Activated CD4-positive, alpha-beta T cell treated with anti-CD3 and anti-CD28 coated beads, Interleukin-2, amount 50 U/mL, for 48 hours (primary cell): ENCODE results near the gene OR7C2.
"Not testable (repeated sequence)": the region's sequence is repeated elsewhere in the genome, so short reads cannot be mapped to it uniquely, and the experiment has no call there.

ENCODE experiments used
- DNase-seq, 2 experiments: peaks; one replicate each; pipeline ENCODE4 v3.0.0-alpha.2; 2020

Gene OR7C2

DNA sequence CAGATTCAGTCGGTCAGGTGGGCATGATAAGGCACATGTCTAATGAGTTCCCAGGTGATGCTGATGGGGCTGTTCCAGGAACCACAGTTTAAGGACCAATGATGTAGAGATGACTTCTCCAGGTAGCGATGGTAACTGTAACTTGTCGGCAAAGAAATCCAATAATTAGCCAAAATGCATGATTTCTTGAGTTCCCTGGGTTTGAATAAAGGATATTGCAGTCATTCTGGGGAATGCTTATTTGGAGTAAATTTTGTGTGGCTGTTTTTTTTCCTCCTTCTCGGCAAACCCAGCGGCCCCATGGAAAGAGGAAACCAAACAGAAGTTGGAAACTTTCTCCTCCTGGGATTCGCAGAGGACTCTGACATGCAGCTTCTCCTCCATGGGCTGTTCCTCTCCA lies at the start of gene OR7C2:
OR7C2 (plus strand) TSS at position 301 of the 400 bp plus-strand sequence; CDS start at position 301, 0 bp downstream.
- no peak for DNase-seq

DNA sequence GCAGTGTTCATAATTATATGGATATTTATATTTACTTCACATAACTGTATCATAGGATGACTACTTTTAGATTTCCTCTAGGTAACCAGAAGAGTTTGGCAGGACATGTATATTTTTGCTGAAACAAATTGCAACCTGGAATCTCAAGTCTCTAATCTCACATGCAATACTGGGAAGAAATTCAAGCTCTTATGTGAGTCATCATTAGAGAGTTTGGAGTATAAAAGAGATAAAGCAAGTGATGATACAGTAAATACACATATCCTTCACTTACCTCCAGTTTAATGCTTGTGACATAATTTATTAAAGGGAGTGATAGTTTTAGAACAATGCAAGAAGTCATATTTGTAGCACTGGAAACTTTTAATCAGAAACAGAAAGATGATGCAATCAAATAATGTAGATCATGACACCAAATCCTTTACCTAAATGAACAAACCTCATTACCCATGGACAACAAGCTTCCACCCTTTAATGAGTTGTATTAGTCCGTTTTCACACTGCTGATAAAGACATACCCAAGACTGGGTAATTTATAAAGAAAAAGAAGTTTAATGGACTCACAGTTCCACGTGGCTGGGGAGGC lies 39.5 kb upstream of the OR7C2 start:
- no peak for DNase-seq

DNA sequence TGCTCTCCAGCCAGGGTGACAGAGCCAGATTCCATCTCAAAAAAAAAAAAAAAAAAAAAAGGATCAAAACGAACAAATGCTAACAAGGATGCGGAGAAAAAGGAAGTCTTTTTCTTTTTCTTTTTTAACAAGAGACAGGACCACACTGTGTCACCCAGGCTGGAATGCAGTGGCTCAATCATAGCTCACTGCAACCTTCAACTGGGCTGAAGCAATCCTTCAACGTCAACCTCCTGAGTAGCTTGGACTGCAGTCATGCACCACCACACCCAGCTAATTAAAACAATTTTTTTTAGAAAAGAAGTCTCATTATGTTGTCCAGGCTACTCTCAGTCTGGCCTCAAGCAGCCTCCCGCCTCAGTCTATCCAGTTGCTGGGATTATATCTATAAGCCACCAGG lies 34.6 kb upstream of the OR7C2 start:
- no peak for DNase-seq

DNA sequence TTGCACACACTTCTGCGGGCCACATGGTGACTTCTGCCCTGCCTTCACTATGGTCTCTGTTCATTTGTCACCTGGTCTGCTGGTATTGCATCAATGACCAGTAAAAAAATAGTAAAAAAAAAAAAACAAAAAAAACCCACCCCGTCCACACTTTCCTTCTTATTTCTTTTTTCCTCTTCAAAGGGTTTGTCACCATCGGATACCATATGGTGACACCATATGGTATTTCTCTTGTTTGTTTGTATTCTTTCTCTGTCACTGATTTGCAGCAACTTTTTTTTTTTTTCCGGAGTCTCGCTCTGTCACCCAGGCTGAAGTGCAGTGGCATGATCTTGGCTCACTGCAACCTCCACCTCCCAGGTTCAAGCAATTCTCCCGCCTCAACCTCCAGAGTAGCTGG lies 26.2 kb upstream of the OR7C2 start:
- no peak for DNase-seq

DNA sequence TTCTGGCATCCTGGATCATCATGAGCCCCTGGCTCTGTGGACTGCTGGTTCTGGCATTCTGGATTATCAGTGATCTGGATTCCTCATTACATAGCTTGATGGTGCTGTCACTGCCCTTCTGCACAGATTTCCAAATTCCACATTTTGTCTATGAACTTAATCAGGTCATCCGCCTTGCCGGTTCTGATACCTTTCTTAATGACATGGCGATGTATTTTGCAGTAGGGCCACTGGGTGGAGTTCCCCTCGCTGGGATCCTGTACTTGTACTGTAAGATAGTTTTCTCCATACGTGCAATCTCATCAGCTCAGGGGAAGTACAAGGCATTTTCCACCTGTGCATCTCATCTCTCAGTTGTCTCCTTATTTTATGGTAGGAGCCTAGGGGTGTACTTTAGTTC lies 24.4 kb upstream of the OR7C2 start:
- no peak for DNase-seq

DNA sequence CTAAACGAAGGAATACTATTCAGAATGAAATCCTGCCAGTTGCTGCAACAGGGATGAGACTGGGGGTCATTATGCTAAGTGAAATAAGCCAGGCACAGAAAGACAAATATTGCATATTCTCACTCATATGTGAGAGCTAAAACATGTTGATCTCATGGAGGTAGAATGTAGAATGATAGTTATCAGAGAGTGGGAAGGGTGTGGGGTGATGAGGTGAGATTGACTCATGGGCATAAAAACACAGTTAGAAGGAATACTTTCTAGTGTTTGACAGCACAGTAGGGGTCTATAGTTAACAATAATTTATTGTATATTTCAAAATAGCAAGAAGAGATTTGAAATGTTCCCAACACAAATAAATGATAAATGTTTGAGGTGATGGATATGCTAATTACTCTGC lies 7.8 kb upstream of the OR7C2 start:
- no peak for DNase-seq

DNA sequence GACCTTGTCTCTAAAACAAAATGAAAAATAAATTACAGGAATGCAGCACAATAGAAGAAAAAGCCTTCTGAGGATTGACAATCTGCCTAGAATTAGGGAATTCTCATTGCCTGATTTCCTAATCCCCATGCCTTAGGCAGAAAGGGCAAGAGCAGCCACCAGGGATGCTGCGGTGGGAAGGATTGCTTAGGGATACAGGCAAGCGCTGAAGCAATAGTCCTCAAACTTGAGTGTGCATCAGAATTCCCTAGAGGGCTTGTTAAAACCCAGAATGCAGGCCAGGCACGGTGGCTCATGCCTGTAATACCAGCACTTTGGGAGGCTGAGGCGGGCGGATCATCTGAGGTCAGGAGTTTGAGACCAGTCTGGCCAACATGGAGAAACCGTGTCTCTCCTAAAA lies 1.0 kb upstream of the OR7C2 start:
- no peak for DNase-seq

DNA sequence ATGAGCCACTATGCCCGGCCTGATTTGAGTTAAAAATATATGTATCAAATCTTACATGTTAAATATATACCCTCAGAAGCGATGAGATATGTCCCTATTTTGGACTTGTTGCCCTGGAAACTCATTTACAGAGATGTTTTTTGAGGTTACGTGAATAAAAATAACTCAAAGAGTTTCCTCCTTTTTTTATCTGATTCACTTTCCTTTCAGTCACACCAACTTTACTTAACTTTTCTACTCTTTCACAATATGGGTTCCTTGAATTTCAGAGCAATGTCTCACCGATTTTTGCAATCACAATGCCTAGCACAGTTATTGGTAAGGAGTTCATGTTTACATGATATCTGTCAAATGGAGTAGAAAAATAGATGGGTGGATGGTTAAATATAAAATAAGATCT lies 2.3 kb downstream of the OR7C2 start:
- no peak for DNase-seq

DNA sequence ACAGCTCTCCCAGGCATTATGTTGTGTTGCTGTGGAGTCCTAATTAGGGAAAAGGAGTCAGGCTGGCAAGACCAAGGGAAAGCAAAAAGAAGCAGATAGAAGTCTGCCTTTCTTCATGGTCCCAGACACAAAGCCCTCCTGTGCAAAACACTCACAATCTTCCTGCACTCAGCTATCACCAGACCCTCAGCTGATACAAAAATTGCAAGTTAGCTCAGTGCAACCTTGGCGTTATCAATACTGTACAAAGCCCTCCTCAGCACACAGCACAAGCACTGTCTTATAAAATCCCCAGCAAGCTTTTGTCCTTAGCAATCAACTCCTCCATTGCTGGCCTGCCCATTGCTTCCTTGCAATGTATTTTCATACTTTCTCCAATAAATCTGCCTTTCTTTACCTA lies 3.2 kb downstream of the OR7C2 start:
- no peak for DNase-seq

DNA sequence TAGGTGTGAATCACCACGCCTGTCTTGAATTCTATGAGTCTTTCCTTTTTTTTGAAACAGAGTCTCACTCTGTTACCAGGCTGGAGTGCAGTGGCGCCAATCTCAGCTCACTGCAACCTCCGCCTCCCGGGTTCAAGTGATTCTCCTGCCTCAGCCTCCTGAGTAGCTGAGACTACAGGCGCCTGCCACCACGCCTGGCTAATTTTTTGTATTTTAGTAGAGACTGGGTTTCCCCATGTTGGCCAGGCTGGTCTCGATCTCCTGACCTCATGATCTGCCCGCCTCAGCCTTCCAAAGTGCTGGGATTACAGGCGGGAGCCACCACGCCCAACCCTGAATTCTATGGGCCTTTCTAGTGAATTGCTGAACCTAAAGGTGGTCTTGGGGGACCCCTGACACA lies 8.1 kb downstream of the OR7C2 start:
- not testable (repeated sequence) for DNase-seq

DNA sequence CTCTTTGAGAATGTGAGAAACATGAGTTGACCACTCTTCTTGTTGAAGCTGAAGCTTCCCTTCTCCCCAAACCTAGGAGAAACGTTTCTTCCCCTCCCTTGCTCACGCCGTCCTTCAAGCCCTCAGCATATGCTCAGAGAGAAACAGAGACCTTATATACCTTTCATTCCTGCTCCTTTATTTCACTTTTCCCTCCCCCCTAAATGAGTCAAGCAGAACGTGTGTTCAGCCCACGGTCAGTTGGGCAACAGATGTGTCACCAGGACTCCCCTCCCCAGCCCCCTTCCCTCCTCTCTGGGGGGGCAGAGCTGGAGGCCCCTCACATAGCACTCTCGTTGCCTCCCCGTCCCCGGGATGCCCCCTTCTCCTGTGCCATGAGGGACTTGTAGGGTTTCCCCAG lies 8.6 kb downstream of the OR7C2 start:
- no peak for DNase-seq

DNA sequence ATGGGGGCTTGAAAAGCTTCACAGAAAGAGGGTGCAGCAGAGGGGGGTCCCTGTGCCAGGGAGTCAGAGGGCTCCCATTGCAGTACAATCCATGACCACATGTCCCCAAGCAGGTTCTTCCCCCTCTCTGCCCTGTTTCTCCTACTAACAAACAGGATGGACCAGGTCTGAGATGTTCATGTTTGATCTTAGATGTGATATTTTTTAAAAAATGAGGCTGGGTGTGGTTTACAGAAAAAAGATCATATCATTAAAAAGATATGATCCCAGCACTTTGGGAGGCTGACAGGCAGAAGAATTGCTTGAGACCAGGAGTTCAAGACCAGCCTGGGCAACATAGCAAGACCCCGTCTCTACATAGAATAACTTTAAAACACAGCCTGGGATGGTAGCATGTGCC lies 9.1 kb downstream of the OR7C2 start:
- no peak for DNase-seq

DNA sequence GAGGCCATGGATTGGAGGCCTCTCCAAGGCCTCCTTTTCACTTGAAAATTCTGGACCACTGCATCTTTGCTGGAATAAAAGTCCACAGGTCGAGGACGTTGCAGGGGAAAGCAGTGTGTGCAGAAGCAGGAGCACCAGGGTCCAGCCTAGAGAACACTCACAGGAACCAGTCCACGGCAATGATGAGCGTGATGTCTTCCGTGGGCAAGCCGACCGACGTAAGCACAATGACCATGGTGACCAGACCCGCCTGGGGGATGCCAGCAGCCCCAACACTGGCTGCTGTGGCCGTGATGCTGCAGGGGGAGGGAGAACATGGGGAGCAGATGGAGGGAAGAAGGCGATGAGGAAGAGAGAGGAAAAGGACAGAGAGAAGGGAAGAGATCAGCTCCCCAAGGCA lies 11.5 kb downstream of the OR7C2 start:
- no peak for DNase-seq

DNA sequence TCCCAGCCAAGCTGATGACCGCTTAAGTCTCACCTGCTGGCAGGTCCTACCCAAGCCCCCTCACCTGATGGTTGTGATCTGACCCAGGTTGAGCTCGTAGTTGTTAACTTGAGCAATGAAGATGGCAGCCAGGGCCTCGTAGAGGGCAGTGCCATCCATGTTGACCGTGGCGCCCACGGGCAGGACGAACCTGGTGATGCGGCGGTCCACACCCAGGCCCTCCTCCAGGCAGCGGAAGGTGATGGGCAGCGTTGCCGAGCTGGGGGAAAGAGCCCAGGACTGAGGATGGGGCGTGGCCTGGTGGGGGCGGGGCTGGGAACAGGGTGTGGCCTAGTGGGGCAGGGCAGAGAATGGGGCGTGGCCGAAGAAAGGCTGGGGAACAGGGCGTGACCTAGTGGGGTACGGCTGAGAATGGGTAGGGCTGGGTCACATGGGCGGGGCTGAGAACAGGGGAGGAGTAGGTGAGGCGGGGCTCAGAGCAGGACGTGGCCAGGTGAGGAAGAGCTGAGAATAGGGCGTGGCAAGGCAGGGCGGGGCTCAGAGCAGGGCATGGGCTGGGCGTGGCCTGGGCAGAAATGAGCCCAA lies 12.9 kb downstream of the OR7C2 start:
- DNase-seq = no peak

DNA sequence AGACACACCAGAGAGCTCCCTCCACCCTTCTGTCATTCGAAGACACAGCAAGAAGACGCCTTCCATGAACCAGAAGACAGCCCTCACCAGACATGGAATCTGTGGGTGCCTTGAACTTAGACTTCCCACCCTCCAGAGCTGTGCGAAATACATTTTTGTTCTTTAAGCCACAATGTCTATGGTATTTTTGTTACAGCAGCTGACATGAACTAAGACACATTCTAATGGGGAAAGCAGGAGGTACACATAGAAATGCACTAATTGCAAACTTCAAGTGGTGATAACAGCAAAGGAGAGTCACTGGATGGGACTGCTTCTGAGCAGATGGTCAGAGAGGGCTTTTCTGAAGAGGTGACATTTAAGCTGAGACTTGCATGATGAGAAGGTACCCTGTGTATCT lies 16.2 kb downstream of the OR7C2 start:
- no peak for DNase-seq

DNA sequence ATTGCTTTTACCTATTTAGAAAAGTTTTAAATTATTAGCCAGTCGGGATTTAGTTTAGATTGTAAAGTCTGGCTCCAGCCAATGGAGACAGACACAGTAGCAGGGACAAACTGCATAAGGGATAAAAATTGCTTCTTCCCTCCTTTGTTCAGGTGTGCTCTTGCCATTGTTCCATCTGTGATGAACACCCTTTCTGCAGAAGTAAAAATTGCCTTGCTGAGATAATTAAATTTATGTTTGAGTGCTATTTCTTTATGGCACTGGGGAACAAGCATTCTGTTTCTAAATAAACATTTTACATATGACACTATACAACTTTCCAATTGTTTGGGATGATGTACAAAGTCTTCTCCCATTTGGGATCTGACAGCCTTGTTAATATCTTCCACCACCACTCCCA lies 18.0 kb downstream of the OR7C2 start:
- DNase-seq = no peak

DNA sequence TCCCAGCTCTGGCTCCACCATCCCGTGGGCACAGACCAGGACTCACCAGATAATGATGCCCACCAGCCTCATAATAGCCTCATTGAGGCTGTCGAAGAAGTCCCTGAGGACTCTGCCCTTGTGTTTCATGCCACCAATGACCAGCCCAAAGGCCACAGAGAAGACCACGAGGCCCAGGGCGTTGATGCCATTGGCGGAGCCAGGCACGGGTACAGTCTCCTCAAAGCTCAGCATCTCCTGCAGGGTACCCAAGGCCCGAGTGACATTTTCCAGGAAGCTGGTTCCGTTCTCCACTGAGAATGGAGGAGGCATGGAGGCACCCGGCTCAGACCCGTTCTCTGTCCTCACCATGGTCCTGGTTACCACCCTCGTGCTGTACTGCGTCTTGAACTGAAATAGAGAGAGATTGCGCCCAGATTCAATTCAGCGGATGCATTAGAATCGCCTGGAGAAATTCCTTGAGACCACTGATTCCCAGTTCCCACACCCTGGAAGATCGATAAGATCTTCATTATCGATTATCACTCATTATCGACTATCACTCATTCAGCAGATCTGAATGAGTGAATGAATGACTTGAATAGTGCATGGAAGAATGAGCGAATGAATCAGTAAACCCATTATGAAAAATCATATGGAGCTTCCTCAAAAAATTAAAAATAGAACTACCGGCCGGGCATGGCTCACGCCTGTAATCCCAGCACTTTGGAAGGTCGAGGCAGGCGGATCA lies 20.8 kb downstream of the OR7C2 start:
- DNase-seq = no peak

DNA sequence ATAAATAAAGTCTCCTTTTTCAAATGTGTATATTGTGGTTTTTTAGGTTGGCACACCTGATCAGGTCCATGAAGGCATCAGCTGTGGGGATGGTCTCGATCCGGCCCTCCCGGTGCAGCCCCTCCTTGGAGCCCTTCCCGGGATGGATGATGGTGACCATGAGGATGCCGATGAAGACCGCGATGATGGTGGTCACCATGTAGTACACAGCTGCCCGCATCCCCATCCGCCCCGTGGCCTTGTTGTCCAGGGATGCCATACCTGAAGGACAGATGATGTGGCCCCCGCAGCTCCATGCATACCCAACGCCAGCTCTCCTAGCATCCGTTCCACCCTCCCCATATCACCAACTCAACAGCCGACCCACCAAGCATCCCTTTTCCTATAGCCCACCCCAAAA lies 27.0 kb downstream of the OR7C2 start:
- DNase-seq = no peak

DNA sequence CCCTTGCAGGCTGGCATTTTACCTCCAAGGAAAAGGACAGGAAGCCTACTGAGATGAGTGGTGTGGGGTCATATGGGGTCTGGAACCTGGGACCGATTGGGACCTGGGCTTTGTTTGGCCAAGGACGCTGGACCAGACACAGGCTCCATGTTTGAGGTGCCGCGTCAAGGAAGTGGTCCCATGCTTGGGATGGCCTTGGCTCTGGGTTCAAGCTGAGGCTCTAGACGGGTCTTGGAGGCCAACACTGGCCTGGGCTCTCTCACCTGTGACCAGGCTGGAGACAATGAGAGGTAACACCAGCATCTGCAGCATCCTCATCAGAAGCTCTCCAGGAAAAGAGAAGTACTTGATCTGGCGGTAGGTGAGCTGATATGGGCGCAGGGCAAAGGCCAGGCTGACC lies 30.2 kb downstream of the OR7C2 start:
- DNase-seq = no peak

DNA sequence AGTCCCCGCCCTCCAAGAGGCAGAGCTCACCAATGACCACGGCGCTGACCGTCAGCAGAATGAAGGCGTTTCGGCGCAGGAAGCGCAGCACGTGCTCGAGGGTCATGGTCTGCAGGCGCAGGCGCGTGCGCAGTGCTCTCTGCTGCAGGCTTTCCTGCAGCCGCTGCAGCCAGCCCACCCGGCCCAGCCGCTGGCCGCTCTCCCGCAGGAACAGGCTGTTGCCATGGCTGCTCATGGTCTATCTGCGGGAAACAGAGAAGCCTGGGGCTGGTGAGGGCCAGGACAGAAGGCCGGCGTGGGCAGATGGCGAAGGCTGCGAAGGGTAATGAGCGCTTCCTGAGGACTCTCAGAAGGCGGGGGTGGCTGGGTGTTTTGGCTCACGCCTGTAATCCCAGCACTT lies 31.4 kb downstream of the OR7C2 start:
- no peak for DNase-seq

DNA sequence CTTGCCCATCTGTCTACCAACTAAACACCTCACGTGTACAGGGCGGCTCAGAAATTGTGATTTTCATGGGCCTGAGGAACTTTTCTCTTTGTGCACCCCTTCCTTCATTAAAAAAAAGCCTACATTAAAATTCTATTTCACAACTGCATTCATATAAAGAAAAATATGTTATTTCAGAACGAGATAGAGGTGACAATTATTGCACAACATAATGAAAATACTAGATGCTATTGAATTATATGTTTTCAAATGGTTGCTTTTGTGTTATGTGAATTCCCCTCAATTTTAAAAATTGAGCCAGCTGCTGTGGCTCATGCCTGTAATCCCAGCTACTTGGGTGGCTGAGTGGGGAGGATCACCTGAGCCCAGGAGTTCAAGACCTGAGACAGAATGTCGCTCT lies 33.2 kb downstream of the OR7C2 start:
- no peak for DNase-seq

DNA sequence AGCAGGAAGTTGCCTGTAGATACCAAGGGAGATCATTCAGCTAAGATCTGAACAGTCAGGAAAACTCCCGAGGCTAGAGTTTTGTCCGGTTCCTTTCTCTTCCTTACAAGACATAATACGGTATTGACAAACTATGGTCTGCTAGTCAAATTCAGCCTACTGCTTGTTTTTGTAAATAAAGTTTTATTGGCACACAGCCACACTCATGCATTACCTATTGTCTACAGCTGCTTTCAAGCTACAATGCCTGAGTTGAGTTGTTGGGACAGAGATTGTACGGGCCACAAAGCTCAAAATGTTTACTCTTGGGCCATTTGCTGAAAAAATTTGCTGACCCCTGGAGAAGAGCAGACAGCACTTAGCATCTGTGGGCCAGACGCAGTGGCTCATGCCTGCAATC lies 35.8 kb downstream of the OR7C2 start:
- DNase-seq = no peak

DNA sequence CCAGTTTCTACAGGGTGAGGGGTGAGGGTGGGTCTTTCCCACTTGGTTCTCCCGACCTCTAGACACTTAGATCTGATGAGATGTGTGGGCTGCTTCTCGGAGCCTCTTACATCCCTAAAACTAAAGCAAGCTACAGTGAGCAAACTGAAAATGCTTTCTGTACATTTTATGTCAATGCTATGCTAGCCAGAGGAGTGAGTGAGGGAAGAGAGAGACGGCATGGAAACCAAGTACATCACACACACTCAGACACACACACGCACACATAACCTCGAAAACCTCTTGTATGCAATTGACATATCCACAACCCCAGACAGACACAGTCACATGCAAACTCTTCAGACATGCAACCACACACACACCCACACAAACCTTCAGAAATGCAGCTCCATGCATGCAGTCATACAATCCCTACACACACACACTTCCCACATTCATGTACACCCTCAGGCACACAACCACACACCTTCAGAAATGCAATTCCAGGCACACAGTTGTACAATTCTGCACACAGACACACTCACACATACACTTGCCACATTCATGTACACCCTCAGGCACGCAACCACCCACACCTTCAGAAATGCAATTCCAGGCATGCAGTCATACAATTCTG lies 37.0 kb downstream of the OR7C2 start:
- no peak for DNase-seq
